ENCODE results near the gene RSPH3.

DNA sequence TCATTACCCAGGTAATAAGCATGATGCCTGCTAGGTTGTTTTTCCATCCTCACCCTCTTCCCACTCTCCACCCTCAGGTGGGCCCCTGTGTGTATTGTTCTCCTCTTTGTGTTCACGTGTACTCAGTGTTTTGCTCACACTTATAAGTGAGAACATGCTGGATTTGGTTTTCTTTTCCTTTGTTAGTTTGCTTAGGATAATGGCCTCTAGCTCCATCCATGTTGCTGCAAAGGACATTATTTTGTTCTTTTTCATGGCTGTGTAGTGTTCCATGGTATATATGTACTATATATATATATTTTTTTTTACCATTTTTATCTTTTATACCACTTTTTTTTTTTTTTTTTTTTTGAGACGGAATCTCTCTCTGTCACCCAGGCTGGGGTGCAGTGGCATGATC is 71.9 kb downstream of the RSPH3 start:
- TF ChIP-seq YY1 (IDR thresholded peaks at IDR 0.05; ENCODE audit: low read depth) (no peak), EP300 (IDR thresholded peaks at IDR 0.05; ENCODE audit: borderline replicate concordance in 1 of 2, low read depth in 1 of 2, low read length in 1 of 2) (no peak), SMC3 (IDR thresholded peaks at IDR 0.05; ENCODE audit: low read depth, low read length) (no peak), RXRA (IDR thresholded peaks at IDR 0.05; ENCODE audit: borderline replicate concordance, low read depth) (no peak), POLR2AphosphoS5 (IDR thresholded peaks at IDR 0.05; ENCODE audit: low read depth, low read length) (no peak), RCOR1 (IDR thresholded peaks at IDR 0.05; ENCODE audit: low read length) (no peak), NRF1 (IDR thresholded peaks at IDR 0.05; ENCODE audit: low read depth, low read length) (no peak), JUND (IDR thresholded peaks at IDR 0.05) (no peak), RAD21 (IDR thresholded peaks at IDR 0.05; ENCODE audit: low read length) (no peak), TCF12 (IDR thresholded peaks at IDR 0.05) (no peak), USF2 (IDR thresholded peaks at IDR 0.05; ENCODE audit: borderline replicate concordance, low read depth, low read length) (no peak)
- TF ChIP-seq, protein P1, sequence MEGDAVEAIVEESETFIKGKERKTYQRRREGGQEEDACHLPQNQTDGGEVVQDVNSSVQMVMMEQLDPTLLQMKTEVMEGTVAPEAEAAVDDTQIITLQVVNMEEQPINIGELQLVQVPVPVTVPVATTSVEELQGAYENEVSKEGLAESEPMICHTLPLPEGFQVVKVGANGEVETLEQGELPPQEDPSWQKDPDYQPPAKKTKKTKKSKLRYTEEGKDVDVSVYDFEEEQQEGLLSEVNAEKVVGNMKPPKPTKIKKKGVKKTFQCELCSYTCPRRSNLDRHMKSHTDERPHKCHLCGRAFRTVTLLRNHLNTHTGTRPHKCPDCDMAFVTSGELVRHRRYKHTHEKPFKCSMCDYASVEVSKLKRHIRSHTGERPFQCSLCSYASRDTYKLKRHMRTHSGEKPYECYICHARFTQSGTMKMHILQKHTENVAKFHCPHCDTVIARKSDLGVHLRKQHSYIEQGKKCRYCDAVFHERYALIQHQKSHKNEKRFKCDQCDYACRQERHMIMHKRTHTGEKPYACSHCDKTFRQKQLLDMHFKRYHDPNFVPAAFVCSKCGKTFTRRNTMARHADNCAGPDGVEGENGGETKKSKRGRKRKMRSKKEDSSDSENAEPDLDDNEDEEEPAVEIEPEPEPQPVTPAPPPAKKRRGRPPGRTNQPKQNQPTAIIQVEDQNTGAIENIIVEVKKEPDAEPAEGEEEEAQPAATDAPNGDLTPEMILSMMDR (IDR thresholded peaks at IDR 0.05): no peak
- TF ChIP-seq, protein P2, sequence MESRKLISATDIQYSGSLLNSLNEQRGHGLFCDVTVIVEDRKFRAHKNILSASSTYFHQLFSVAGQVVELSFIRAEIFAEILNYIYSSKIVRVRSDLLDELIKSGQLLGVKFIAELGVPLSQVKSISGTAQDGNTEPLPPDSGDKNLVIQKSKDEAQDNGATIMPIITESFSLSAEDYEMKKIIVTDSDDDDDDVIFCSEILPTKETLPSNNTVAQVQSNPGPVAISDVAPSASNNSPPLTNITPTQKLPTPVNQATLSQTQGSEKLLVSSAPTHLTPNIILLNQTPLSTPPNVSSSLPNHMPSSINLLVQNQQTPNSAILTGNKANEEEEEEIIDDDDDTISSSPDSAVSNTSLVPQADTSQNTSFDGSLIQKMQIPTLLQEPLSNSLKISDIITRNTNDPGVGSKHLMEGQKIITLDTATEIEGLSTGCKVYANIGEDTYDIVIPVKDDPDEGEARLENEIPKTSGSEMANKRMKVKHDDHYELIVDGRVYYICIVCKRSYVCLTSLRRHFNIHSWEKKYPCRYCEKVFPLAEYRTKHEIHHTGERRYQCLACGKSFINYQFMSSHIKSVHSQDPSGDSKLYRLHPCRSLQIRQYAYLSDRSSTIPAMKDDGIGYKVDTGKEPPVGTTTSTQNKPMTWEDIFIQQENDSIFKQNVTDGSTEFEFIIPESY (IDR thresholded peaks at IDR 0.05; ENCODE audit: borderline replicate concordance, low read depth): no peak

All from SK-N-SH (cell line).